Common myeloid progenitor, CD34-positive (primary cell): ENCODE data around the gene RTN4IP1.

ENCODE experiments used
- CTCF ChIA-PET: fragments of 350-600 bp; sonication (Branson Sonifier 250); formaldehyde crosslinking; loops from one replicate; lab custom pipeline; 2021; ENCODE audit warnings: antibody characterized with exemption; lab: Charles Lee
- POLR2A ChIA-PET: fragments of 350-600 bp; sonication (Branson Sonifier 250); formaldehyde crosslinking; loops from one replicate; lab custom pipeline; 2021; ENCODE audit warnings: antibody characterized with exemption; lab: Charles Lee
- DNase-seq, 3 donors: peaks; one replicate each; pipeline versions ENCODE4 v3.0.0 to v3.0.0-alpha.2; 2013
- H3K27ac ChIP-seq, 2 experiments: 1 replicate in 1 of 2; 2 replicates in 1 of 2; pipeline ENCODE4 v1.7.0; 2013; ENCODE audit warnings: inconsistent platforms in 2 of 2, low read length in 2 of 2, mild to moderate bottlenecking in 2 of 2, low read depth in 1 of 2, moderate library complexity in 1 of 2; ENCODE audit not compliant: severe bottlenecking in 2 of 2, insufficient read depth in 1 of 2, poor library complexity in 1 of 2
- H3K27me3 ChIP-seq, 5 experiments: replicated peaks in 2 of 5; 1 replicate in 3 of 5; 2 replicates in 2 of 5; pipeline versions ENCODE4 v1.6.1 to v1.7.0; 2013; ENCODE audit warnings: low read length in 4 of 5, mild to moderate bottlenecking in 2 of 5, moderate library complexity in 2 of 5, inconsistent platforms in 1 of 5; ENCODE audit not compliant: insufficient read depth in 5 of 5, control insufficient read depth in 4 of 5
- H3K36me3 ChIP-seq, 4 experiments: 1 replicate in 2 of 4; 2 replicates in 2 of 4; pipeline versions ENCODE4 v1.6.1 to v1.7.0; 2013; ENCODE audit warnings: low read length in 3 of 4, control low read depth in 1 of 4, mild to moderate bottlenecking in 1 of 4; ENCODE audit not compliant: control insufficient read depth in 4 of 4, insufficient read depth in 4 of 4
- H3K4me1 ChIP-seq, 4 experiments: 1 replicate in 3 of 4; 2 replicates in 1 of 4; pipeline versions ENCODE4 v1.6.1 to v1.7.1; 2013; ENCODE audit warnings: low read length in 3 of 4, mild to moderate bottlenecking in 3 of 4, control low read depth in 1 of 4, inconsistent platforms in 1 of 4, moderate library complexity in 1 of 4; ENCODE audit not compliant: control insufficient read depth in 4 of 4, insufficient read depth in 4 of 4; ENCODE audit errors: control extremely low read depth in 1 of 4
- H3K4me3 ChIP-seq, 7 experiments: 1 replicate in 4 of 7; 2 replicates in 3 of 7; pipeline versions ENCODE4 v1.5.1 to v1.7.0; 2013; ENCODE audit warnings: mild to moderate bottlenecking in 7 of 7, low read length in 6 of 7, moderate library complexity in 6 of 7, inconsistent platforms in 2 of 7, low read depth in 2 of 7, control low read depth in 1 of 7; ENCODE audit not compliant: insufficient read depth in 4 of 7, control insufficient read depth in 1 of 7; ENCODE audit errors: extremely low read depth in 1 of 7
- H3K9me3 ChIP-seq, 5 experiments: 1 replicate in 4 of 5; 2 replicates in 1 of 5; pipeline versions ENCODE4 v1.6.1 to v1.7.1; 2013; ENCODE audit warnings: low read length in 4 of 5, mild to moderate bottlenecking in 2 of 5, inconsistent platforms in 1 of 5, low read depth in 1 of 5, moderate library complexity in 1 of 5; ENCODE audit not compliant: control insufficient read depth in 4 of 5, insufficient read depth in 2 of 5; ENCODE audit errors: control extremely low read depth in 1 of 5
- WGBS: methylation state at CpG from one replicate; pipeline ENCODE4 v1.1.5; 2013; ENCODE audit not compliant: insufficient coverage; 5-methylcytosine and 5-hydroxymethylcytosine counted together

Gene RTN4IP1

DNA sequence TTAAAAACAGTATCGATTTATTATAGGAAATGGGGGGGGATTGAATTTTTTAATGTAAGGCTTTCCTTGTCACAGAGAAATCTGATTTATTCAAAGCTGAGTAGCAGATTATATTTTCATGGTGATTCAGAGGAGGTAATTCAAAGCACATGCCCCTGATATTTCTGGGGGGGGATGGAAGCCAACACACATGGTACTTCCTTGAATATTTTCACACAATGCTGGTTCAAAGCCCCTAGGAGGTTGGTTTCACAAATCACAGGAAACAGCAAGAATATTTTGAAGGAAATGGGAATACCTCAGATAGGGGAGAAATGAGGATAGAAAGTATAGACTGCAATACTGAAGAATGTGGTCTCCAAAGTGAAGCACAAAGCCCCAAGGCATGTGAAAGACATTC, 98.8 kb downstream of the RTN4IP1 start:
- CTCF ChIA-PET = interaction anchor here (0.6 to 0.8 kb wide), 2 partner anchors 18 to 20 kb away, joined by 3 read pairs; no protein-coding TSS in a partner anchor
- Histone ChIP-seq H3K36me3 (peaks cover 5 to 45% (median 33%) of the 10 kb centered on the region in 4 experiments), H3K27me3 (no peaks in the 10 kb centered on the region), H3K4me1 (peaks cover 0 to 16% (median 9%) of the 10 kb centered on the region in 4 experiments), H3K27ac (no peak overlapping the region), H3K4me3 (no peak overlapping the region), H3K9me3 (no peaks in the 10 kb centered on the region)
- DNase-seq = no peak
- WGBS = no CpG with 5 or more reads among the region's 1 CpG
- POLR2A ChIA-PET = no interaction called here

DNA sequence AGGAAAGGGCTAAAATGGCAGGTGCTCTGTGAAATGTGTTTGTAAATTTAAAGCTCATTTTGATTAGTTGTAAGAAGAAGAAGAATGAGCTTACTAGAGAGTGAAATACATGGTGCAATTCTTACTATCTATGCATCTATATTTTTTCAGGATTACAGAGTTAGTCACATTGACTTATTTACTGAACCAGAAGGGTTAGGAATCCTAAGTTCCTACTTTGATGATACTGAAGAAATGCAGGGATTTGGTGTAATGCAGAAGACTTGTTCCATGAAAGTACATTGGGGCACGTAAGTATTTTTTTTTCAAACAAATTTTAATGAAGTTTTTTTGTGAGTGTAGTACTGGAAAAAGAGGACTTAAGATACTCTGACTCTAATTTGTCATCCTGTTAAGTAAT, 99.3 kb downstream of the RTN4IP1 start:
- WGBS = no CpG with 5 or more reads among the region's 1 CpG

DNA sequence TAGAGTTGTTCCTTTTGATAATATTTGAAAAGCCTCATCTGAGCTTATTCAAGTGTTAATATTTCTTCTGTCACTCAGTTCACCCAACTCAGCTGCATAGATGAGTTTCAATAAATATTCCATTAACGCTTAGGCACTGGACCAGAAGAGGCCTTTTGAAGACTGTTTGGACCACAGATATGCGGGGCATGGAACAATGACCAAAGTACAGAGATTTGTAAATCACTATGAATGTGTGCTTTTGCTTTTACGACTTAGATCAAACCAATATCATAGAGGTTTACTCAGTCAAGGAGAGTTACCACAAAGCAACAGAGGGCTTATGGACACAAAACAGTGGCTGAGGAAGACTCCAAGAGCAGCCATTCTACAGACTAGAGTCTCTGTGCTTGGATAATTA, 99.9 kb downstream of the RTN4IP1 start:
- H3K27ac ChIP-seq = no peak overlapping the region
- ChIA-PET POLR2A (no interaction called here), CTCF (interaction anchor here (1.5 to 2.2 kb wide), 2 partner anchors 17 to 34 kb away, joined by 3 to 8 read pairs; no protein-coding TSS in a partner anchor)
- H3K4me3 ChIP-seq = no peak overlapping the region
- DNase-seq = no peak
- peaks cover 5 to 44% (median 29%) of the 10 kb centered on the region in 4 experiments for H3K36me3 ChIP-seq
- H3K9me3 ChIP-seq = no peaks in the 10 kb centered on the region
- WGBS = 100% methylated on average over 2 of the region's 3 CpGs
- H3K27me3 ChIP-seq = no peaks in the 10 kb centered on the region
- H3K4me1 ChIP-seq = peaks cover 0 to 23% (median 18%) of the 10 kb centered on the region in 4 experiments

More for the DNA sequence above, 99.3 kb downstream of the RTN4IP1 start:
- DNase-seq = no peak
- ChIA-PET CTCF (interaction anchor here (2.2 kb wide), 1 partner anchor 17 kb away, joined by 8 read pairs; no protein-coding TSS in a partner anchor), POLR2A (no interaction called here)
- no peaks in the 10 kb centered on the region for H3K9me3 ChIP-seq
- no peaks in the 10 kb centered on the region for H3K27me3 ChIP-seq
- no peak overlapping the region for H3K27ac ChIP-seq
- no peak overlapping the region for H3K4me3 ChIP-seq
- H3K4me1 ChIP-seq = peaks cover 0 to 21% (median 13%) of the 10 kb centered on the region in 4 experiments
- peaks cover 5 to 45% (median 32%) of the 10 kb centered on the region in 4 experiments for H3K36me3 ChIP-seq

GRCh38 chr6:106528521-106528920, 100.8 kb downstream of the RTN4IP1 start:
- no peaks in the 10 kb centered on the region for H3K27me3 ChIP-seq
- ChIA-PET CTCF (interaction anchor here (1.5 to 2.2 kb wide), 2 partner anchors 16 to 35 kb away, joined by 3 to 8 read pairs; no protein-coding TSS in a partner anchor), POLR2A (no interaction called here)
- peaks cover 5 to 41% (median 23%) of the 10 kb centered on the region in 4 experiments for H3K36me3 ChIP-seq
- no CpG with 5 or more reads among the region's 2 CpGs for whole genome bisulfite sequencing
- no peak overlapping the region for H3K27ac ChIP-seq
- no peaks in the 10 kb centered on the region for H3K9me3 ChIP-seq
- peaks cover 5 to 30% (median 21%) of the 10 kb centered on the region in 4 experiments for H3K4me1 ChIP-seq
- H3K4me3 ChIP-seq = no peak overlapping the region
- no peak for DNase-seq

DNA sequence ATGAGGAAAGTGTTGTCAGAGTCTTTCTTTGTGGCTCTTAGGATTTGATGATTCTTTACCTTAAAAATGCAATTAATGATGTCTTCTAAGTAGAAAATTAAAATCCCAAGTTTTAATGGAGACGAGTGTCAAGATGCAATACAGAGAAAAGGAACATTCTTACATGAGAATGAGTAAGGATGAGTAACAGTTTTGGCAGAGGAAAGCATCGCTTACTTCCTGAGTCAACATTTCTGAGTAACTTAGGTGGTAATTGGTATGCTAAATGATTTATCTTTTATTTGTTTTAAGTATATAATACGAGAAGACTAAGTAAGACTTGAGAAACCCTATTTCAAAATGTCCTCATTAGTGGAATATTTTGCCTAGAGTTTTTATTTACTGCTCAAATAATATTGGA, 101.3 kb downstream of the RTN4IP1 start:
- ChIA-PET POLR2A (no interaction called here), CTCF (interaction anchor here (1.7 to 9.7 kb wide), 3 partner anchors 9 to 17 kb away, joined by 5 to 60 read pairs (median 8); no protein-coding TSS in a partner anchor)
- H3K27me3 ChIP-seq = no peaks in the 10 kb centered on the region
- peaks cover 5 to 37% (median 19%) of the 10 kb centered on the region in 4 experiments for H3K36me3 ChIP-seq
- no peak for DNase-seq
- WGBS = 100% methylated on average over 2 of the region's 3 CpGs
- no peak overlapping the region for H3K4me3 ChIP-seq
- H3K27ac ChIP-seq = no peak overlapping the region
- peaks cover 7 to 27% (median 23%) of the 10 kb centered on the region in 4 experiments for H3K4me1 ChIP-seq
- no peaks in the 10 kb centered on the region for H3K9me3 ChIP-seq

DNA sequence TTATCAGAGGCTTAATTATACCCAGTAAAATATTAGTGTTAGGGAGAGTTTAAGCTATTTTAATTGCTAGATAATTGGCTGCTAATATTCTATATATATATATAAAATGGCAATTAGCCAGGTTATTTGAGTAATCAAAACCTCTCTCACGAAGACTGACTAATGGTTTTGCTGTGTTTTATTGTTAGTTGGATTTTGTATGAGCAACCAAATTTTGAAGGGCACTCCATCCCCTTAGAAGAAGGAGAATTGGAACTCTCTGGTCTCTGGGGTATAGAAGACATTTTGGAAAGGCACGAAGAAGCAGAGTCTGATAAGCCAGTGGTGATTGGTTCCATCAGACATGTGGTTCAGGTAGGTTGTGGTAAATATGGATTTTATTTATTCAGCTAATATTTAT, 102.2 kb downstream of the RTN4IP1 start:
- Histone ChIP-seq H3K4me1 (peaks cover 9 to 33% (median 29%) of the 10 kb centered on the region in 4 experiments), H3K27ac (no peak overlapping the region), H3K4me3 (no peak overlapping the region), H3K36me3 (peaks cover 5 to 30% (median 18%) of the 10 kb centered on the region in 4 experiments), H3K27me3 (no peaks in the 10 kb centered on the region), H3K9me3 (no peaks in the 10 kb centered on the region)
- POLR2A ChIA-PET = no interaction called here
- CTCF ChIA-PET = interaction anchor here (1.7 to 9.7 kb wide), 2 partner anchors 10 to 16 kb away, joined by 5 to 60 read pairs; no protein-coding TSS in a partner anchor
- 100% methylated on average over 1 of the region's 2 CpGs for WGBS
- DNase-seq = no peak

DNA sequence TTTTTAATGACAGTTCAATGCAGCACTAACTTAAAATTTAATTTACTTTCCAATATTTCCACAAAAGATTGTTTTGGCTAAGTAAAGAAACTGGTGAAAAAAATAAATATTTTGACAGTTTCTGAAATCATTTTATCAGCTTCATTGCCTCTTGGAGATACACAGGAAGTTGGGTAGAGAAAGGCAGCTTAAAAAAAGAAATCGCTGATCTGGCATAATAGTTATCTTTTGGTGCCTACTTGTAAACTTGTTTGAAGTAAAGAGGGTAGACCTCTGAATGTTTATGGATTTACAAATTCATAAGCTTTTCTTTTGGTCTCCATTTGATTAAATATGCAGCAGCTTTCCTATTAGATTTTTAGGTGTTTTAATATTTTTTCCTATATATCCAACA, 103.4 kb downstream of the RTN4IP1 start:
- 67% methylated on average over 1 of the region's 1 CpG for WGBS
- Histone ChIP-seq H3K27ac (no peak overlapping the region), H3K36me3 (peaks cover 5 to 26% (median 17%) of the 10 kb centered on the region in 4 experiments), H3K4me3 (no peak overlapping the region), H3K9me3 (no peaks in the 10 kb centered on the region), H3K27me3 (no peaks in the 10 kb centered on the region), H3K4me1 (peaks cover 13 to 46% (median 40%) of the 10 kb centered on the region in 4 experiments)
- ChIA-PET CTCF (interaction anchor here (0.8 to 9.7 kb wide), 5 partner anchors 15 to 41 kb away, joined by 3 to 60 read pairs (median 5); no protein-coding TSS in a partner anchor), POLR2A (no interaction called here)
- DNase-seq = no peak
